OCI-LY3 (cell line): ENCODE data around the gene CMIP.

Experiments used
- EZH2phosphoT487 ChIP-seq: fragments of 200-600 bp; shearing (Covaris generic); IDR thresholded peaks from 2 replicates; pipeline ENCODE4 v1.6.1; 2018; ENCODE audit warnings: antibody characterized with exemption, mixed run types, low read depth
- TF ChIP-seq, protein P1 (sequence below): fragments of 200-600, 300-600 bp; sonication (generic); IDR thresholded peaks from 2 replicates; pipeline ENCODE4 v1.5.1; 2014; ENCODE audit warnings: antibody characterized with exemption, low read length, low read depth

DNA sequence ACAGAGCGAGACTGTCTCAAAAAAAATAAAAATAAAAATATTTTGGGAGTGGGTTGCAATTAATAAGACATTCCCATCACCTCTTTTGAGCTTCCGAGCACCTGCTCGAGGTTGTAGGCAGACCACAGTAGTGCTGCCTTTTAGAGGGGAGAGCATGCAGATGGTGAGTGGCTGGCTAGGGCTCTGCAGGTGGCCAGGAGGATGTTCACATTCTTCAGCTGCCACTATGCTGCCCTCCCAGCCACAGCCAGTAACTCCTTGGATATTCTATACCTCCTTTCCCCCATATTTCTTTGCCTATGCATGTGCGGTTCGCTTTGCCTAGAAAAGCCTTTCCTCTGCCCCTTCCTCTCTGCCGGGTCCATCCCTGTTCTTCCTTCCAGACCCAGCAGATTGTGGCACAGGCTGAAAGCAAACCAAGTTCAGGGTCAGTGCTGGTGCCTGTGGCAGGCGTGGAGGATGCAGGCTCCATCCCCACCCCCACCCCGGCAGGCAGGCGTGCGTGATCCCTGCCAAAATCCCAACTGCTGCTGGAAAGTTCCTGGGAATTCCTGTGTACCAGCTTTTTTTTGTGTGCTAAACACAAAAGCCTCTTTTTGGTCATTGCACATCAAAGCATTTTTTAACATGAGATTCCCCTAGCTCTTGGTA is 33.8 kb upstream of the CMIP start:
- TF ChIP-seq, protein P1, sequence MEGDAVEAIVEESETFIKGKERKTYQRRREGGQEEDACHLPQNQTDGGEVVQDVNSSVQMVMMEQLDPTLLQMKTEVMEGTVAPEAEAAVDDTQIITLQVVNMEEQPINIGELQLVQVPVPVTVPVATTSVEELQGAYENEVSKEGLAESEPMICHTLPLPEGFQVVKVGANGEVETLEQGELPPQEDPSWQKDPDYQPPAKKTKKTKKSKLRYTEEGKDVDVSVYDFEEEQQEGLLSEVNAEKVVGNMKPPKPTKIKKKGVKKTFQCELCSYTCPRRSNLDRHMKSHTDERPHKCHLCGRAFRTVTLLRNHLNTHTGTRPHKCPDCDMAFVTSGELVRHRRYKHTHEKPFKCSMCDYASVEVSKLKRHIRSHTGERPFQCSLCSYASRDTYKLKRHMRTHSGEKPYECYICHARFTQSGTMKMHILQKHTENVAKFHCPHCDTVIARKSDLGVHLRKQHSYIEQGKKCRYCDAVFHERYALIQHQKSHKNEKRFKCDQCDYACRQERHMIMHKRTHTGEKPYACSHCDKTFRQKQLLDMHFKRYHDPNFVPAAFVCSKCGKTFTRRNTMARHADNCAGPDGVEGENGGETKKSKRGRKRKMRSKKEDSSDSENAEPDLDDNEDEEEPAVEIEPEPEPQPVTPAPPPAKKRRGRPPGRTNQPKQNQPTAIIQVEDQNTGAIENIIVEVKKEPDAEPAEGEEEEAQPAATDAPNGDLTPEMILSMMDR = no peak
- TF ChIP-seq EZH2phosphoT487 = no peak
